Parathyroid adenoma (tissue), 2 donors: Measurements from ENCODE around the gene PSMC1.

ENCODE experiments used
- H2AFZ ChIP-seq: fragments of 300-600 bp; sonication (generic); one replicate; pipeline ENCODE4 v1.7.0; 2017; ENCODE audit warnings: antibody characterized with exemption, mild to moderate bottlenecking
- H3K27ac ChIP-seq: fragments of 300-600 bp; sonication (generic); one replicate; pipeline ENCODE4 v1.7.0; 2017
- H3K27me3 ChIP-seq: fragments of 300-600 bp; sonication (generic); one replicate; pipeline ENCODE4 v1.7.0; 2017; ENCODE audit warnings: low read length; ENCODE audit not compliant: control insufficient read depth, insufficient read depth
- H3K36me3 ChIP-seq: fragments of 300-600 bp; sonication (generic); one replicate; pipeline ENCODE4 v1.7.0; 2017; ENCODE audit warnings: low read length; ENCODE audit not compliant: control insufficient read depth, insufficient read depth
- H3K4me1 ChIP-seq: fragments of 300-600 bp; sonication (generic); one replicate; pipeline ENCODE4 v1.7.0; 2017; ENCODE audit warnings: control low read depth
- H3K4me2 ChIP-seq: fragments of 300-600 bp; sonication (generic); one replicate; pipeline ENCODE4 v1.7.0; 2017; ENCODE audit warnings: low read length
- H3K4me3 ChIP-seq: fragments of 300-600 bp; sonication (generic); one replicate; pipeline ENCODE4 v1.7.0; 2017; ENCODE audit warnings: low read depth, low read length
- H3K79me2 ChIP-seq: fragments of 300-600 bp; sonication (generic); one replicate; pipeline ENCODE4 v1.7.0; 2017; ENCODE audit warnings: control low read depth
- H3K9ac ChIP-seq: fragments of 300-600 bp; sonication (generic); one replicate; pipeline ENCODE4 v1.7.0; 2017; ENCODE audit warnings: mild to moderate bottlenecking
- H3K9me3 ChIP-seq: fragments of 300-600 bp; sonication (generic); one replicate; pipeline ENCODE4 v1.7.0; 2017; ENCODE audit warnings: low read length; ENCODE audit not compliant: control insufficient read depth
- CTCF ChIP-seq: fragments of 300-600 bp; sonication (generic); IDR thresholded peaks from one replicate; pipeline ENCODE4 v1.7.0; 2017; ENCODE audit warnings: antibody characterized with exemption, mild to moderate bottlenecking
- donor health status: primary hyperparathyroidism.

Gene PSMC1

GRCh38 chr14:90275458-90275814, 19.1 kb downstream of the PSMC1 start:
- no peaks in the 10 kb centered on the region for H3K27me3 ChIP-seq
- no peak for TF ChIP-seq CTCF
- no peaks in the 10 kb centered on the region for H3K36me3 ChIP-seq
- H3K4me3 ChIP-seq = no peak overlapping the region
- peak overlapping the region; percentile 36 for H3K27ac ChIP-seq
- no peak overlapping the region for H3K9ac ChIP-seq
- no peak overlapping the region for H3K4me2 ChIP-seq
- no peak overlapping the region for H2AFZ ChIP-seq
- H3K9me3 ChIP-seq = no peaks in the 10 kb centered on the region
- peaks cover 3% of the 10 kb centered on the region for H3K79me2 ChIP-seq
- peaks cover 4% of the 10 kb centered on the region for H3K4me1 ChIP-seq

GRCh38 chr14:90275820-90276219, 19.5 kb downstream of the PSMC1 start:
- Histone ChIP-seq H3K4me1 (peaks cover 4% of the 10 kb centered on the region), H3K4me3 (no peak overlapping the region), H3K27ac (no peak overlapping the region), H2AFZ (no peak overlapping the region), H3K9ac (no peak overlapping the region), H3K79me2 (peaks cover 3% of the 10 kb centered on the region), H3K9me3 (no peaks in the 10 kb centered on the region), H3K36me3 (no peaks in the 10 kb centered on the region), H3K4me2 (no peak overlapping the region), H3K27me3 (no peaks in the 10 kb centered on the region)
- TF ChIP-seq CTCF = no peak

GRCh38 chr14:90276646-90277367, 20.5 kb downstream of the PSMC1 start:
- Histone ChIP-seq H3K79me2 (peaks cover 3% of the 10 kb centered on the region), H3K4me3 (no peak overlapping the region), H3K4me1 (peaks cover 4% of the 10 kb centered on the region), H3K27me3 (no peaks in the 10 kb centered on the region), H2AFZ (no peak overlapping the region), H3K9ac (no peak overlapping the region), H3K27ac (no peak overlapping the region), H3K36me3 (no peaks in the 10 kb centered on the region), H3K4me2 (no peak overlapping the region), H3K9me3 (no peaks in the 10 kb centered on the region)
- no peak for TF ChIP-seq CTCF

- TF ChIP-seq CTCF = no peak
- H3K4me3 ChIP-seq = no peak overlapping the region
- H3K27ac ChIP-seq = no peak overlapping the region
- no peak overlapping the region for H3K4me2 ChIP-seq
- H3K27me3 ChIP-seq = no peaks in the 10 kb centered on the region
- no peaks in the 10 kb centered on the region for H3K36me3 ChIP-seq
- H3K9me3 ChIP-seq = no peaks in the 10 kb centered on the region
- H2AFZ ChIP-seq = no peak overlapping the region
- no peak overlapping the region for H3K9ac ChIP-seq
- peaks cover 4% of the 10 kb centered on the region for H3K4me1 ChIP-seq
- peaks cover 7% of the 10 kb centered on the region for H3K79me2 ChIP-seq
Observed at GRCh38 chr14:90277581-90278198, 21.3 kb downstream of the PSMC1 start.
